GM19099 (cell line): ENCODE data around the gene MAGI1.

ENCODE experiments used
- POLR2A ChIP-seq: IDR thresholded peaks from 3 replicates; pipeline ENCODE4 v1.6.1; 2011; ENCODE audit warnings: low read depth; ENCODE audit not compliant: insufficient read length; ENCODE audit errors: extremely low read depth

MAGI1 gene

DNA sequence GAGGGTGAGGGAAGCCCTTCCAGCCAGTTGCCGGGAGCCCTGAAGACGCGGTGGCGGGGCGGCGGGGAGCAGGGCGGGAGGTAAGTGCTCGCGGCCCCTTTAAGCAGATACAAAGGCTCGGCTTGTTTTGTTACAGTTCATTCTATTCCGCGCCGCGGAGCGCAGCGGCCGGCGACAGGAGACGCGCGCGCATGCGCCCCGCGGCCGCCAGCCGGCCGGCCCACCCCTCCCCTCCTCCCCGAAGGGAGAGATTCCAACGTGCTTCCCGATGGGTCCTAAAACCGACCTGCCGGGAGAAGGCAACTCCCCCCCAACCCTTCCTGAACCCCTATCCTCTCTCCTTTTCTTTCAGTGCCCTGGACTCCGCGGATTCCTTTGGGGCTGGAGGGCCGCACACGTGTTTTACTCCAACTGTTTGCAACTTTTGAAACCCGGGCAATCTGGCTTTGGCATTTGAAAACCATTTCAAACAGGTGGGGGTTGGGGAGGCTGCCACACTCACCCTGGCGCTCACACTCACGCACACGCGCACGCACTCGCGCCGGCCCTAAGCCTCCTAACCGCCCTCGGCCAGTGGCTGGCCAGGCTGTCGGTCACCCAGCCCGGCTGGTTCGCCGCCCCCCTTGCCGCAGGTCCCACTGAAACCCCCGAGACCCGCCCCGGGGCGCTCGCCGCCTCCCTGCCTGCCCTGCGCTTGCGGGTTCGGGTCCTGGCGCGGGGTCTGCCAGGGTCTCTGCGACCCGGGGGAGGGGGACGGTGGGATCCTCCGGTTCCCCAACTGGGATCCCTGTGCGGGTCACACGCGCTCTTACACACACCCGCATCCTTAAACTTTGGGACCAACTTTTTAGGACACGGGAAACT, at the start of gene MAGI1:
Gene MAGI1 (minus strand): TSS at position 193 of the 864 bp plus-strand sequence. CDS start 610 bp downstream, outside the sequence.
- no peak for TF ChIP-seq POLR2A

DNA sequence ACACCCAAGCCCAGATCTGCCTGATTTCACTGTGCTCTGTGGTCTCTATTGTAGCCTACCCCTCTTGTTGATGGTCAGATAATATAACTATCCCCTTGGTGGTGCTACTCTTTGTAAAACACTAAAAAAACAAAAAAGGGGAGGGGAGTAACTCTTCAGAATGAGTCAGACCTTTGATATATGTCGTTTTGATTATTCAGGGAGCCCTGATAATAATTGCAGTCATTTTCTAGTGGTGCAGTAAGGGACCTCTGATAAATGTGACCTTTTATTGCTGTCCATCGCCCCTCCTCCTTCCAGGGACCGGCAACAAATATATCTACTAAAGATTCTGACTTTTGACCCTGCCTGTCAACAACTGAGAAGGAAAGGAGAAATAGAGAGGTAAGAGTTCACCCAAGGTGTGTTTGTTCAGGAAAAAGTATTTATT, 45.1 kb upstream of the MAGI1 start:
- TF ChIP-seq POLR2A, result no peak

DNA sequence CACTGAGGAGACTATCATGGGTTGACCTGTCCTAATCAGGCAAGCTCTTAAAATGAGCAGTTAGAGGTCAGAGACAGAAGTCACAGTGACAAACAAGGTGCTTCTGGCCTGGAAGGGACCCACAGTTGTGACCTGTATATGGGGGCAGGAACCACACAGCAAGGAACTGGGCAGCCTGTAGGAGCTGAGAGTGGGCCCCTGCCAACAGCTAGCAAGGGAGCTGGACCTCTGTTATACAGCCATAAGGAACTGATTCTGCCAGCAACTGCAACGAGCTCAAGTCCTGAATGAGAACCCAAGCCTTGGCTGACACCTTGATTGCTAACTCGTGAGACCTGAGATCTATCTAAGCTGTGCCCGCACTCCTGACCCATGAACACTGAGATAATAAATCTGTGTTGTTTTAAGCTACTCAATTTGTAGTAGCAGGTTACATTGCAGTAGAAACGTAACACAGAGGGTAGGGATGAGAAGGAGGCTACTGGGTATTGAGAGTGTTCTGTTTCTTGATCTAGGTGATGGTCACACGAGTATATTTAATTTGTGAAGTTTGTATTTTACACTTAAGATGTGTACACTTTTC, 44.5 kb upstream of the MAGI1 start:
- TF ChIP-seq POLR2A, result no peak

DNA sequence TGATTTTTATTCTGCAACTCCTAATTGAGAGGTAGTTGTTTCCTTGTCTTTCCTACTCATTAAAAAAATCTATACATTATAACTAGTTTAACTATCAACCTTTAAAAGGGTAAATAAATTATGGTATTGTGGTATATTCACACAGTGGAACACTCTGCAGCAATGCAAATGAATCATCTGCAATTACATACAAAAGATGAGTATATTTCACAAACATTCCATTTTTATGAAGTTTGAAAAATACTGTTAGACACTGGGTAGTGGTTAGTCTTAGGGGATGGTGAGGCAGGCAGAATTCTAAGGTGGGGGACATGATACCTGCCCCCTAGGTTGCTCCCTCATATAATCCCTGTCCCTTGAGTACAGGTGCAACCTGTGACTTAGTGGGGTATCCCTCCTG, 44.0 kb upstream of the MAGI1 start:
- no peak for TF ChIP-seq POLR2A

DNA sequence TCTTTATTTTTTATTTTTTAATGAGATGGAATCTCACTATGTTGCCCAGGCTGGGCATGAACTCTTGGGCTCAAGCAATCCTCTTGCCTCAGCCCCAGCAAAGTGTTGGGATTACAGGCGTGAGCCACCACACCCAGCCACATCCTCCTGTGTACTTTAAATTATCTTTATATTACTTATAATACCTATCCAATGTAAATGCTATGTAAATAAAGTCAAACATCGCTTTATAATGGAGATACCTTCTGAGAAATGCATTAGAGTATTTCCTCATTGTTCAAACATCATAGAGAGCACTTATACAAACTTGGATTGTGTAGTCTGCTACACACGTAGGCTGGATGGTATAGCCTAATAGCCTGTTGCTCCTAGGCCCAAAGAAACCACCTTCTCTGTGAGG, 41.4 kb upstream of the MAGI1 start:
- TF ChIP-seq POLR2A, result no peak

DNA sequence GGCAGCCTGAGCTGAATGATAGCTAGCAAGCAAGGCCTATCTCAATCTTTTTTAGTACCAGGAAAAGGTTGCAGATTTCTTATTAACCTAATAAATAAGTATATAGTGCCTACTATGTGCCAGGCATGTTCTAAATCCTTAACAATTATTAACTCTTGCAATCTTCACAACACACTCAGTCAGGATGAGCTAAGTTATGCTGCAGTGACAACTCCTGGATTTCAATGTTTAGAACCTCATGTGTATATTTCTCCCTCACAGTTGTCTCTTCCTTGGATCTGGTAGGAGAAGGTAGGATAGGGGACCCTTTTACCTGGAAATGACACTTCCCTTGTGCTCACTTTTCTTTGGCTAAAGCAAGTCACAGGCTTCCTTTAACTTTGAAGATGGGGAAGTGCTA, 39.3 kb upstream of the MAGI1 start:
- TF ChIP-seq POLR2A, result no peak

DNA sequence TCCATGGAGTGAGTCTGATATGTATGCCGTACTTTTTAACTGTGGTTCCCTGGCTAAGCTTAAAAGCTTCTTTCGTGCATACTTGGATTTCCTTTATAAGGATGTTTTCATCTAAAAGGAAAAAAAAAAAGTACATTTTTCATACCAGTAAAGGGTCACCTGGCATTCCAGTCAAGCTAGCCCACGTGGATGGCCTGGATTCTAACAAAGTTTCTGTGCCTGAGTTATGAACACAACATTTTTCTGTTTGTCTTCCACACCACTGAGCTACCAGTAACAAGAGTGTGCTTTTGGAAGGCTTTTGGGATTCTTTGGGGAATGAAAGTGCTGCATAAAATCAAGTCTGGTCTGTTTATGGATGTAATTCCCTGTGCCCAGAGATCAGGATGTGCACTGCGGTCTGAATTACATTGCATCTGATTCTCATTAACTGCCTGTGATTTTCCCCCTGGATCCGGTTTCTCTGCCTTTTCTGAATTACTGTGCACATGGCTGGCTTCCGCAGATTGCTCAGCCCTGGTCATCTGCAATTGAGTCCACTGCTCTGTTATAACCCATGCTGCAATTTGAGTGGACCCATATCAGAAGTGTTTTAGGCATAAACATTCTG, 38.2 kb upstream of the MAGI1 start:
- TF ChIP-seq POLR2A, result no peak

DNA sequence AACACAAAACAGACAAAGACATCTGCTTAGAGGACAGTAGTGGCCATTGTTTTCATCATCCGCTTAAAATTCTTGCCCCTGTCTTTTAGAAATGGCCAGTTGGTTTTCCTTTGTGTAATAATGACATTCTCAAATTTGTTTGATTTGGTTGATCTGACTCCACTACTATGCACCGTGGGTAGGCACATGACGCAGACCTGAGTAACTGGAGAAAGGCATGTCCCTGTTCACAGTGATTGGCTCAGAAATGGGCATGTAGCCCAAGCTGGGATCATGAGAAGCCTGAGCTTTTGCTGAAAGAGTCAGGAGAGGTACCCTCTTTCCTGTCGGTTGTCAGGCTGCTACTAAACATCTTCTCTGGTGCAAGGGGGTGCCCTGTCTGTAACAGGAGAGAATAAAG, 36.6 kb upstream of the MAGI1 start:
- TF ChIP-seq POLR2A, result no peak

DNA sequence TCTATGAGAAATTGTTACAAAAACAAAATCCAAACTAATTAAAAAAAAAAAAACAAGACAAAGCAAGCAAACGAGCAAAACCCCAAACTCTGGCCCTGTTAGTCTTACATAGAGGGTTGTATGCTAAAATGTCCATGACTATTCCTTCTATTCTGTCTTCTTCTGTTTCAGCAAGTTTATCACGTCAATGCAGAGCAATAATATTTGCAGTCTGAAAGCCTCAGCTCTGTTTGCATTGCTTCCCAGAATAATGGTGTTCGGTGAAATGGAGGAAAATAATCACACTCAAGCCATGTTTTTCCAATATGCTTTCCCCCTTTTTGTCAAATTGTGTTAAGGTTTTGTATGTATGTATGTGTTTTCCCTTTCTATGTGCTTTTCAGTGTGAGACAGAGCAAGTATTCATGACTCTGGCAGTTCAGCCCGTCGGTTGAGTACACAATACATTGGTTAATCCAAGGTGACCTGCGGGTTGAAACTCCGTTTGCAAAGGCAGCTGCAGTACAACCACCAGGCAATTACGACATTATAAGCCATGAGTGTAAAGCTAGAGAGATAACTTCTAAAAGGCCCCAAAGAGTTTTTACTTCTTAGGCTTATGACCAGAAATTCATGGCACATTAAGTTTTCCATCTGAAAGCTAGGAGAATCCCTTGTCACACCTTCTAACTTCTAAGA, 34.9 kb upstream of the MAGI1 start:
- TF ChIP-seq POLR2A, result no peak

DNA sequence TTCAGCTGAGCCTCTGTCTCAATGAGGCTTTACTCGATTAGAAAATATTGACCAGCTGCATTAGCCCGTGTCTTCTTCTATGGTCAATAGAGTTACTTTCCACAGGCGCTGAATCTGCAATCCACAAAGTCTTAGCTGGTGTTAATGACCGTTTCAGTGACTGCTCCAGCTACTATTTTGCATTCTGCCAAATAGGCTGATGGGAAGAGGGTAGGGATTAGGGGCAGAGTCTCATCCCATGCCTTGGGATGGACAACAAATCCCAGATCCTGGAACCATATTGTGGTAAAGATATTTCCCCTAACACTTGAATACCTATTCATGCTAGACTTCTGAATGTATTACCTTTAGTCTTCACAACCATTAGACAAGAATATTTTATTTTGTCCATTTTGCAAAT, 29.5 kb upstream of the MAGI1 start:
- no peak for TF ChIP-seq POLR2A

DNA sequence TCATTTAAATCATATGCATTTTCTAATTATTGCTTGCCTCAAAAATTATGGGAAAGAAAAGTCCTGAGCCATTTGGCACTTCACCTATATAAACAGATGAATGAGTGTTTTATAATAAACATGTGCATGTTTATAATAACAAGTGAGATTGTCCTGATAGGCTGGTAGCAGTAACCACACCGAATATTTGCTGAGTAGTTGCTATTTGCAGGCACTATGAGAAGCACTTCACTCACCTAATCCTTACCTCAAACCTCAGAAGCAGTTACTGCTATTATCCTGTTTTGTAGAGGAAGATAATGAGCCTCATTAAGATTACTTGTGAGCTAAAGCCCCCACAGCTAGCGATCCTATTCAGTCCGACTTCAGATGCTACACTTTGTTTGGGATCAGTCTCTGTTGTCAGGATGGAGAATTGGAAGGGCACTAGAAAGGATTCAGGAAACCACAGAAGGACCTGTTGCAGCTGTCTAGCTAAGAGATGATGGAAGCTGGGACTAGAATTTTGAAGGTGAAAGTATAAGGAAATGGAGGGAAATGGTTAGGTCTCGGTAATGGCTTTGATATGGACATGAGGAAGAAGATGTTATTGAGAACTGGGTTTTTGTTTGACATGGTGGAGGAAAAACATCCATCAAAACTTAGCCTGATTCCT, 28.4 kb upstream of the MAGI1 start:
- TF ChIP-seq POLR2A, result no peak

DNA sequence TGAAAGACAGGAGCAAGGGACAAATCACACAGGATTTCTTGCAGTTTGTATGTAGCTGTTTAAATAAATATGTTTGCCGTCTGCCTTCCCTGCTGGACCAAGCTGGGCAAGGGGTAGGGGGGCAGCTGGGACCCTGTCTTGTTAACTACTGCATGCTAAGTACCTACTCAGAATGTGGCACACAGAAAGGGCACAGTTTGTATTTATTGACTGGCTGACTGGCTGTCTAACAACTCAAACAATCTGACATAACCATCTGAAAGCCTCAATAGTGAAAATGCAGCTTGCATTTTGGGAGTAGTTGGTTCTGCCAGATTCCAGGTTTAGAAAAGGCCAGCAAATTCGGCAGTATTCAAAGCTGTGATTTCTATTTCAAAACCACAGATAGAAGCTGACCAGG, 16.6 kb upstream of the MAGI1 start:
- no peak for TF ChIP-seq POLR2A

DNA sequence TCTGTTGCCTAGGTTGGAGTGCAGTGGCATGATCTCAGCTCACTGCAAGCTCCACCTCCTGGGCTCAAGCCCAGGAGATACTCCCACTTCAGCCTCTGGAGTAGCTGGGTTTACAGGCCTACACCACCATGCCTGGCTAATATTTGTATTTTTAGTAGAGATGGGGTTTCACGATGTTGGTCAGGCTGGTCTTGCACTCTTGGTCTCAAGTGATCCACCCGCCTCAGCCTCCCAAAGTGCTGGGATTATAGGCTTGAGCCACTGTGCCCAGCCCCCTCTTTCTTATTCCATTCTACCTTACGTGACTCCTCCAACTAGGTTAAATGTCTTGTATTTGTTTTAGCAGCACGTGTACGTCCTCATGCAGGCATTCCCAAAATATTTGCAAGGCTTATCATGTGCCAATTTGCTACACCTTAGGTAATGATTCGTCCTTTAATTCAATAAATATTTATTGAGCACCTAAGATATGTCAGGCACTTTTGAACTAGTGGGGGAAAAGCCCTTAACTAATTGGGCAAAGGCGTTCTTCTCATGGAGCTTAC, 14.9 kb upstream of the MAGI1 start:
- no peak for TF ChIP-seq POLR2A

DNA sequence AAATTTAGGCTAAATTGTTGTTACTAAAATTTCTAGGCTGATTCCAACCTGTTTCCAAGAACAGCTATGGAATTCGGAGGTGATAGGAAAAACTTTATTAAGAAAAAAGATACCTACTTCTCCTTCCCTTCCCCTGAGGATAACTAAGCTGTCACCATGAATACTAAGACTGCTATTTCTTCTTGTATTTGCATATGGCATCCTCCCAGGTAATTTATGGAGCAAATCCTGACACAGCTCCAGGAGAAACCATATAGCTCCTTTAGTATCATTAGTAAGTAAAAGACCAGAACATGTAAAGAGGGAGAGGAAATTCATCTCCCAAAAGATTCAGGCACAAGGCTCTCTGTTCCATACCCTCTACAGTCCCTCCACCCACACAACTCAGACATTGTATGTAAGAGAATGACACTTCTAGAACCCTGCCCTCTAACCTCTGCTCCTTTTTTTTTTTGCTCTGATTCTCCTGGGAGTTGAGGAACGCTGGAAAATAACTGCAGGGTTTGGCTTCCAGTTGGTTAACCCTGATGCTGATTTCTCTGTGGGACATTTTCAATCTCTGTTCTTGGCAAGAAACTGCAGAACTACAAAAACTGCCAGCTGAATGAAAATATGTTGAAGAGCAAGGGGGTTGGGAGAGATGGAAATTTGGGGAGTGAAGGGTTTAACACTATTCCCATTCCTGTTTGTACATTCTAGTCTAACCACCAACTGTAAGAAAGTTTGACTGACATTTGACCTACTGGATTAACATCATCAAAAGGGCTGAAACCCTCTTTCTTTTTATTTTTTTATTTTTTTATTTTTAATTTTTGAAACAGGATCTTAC, 14.2 kb upstream of the MAGI1 start:
- TF ChIP-seq POLR2A, result no peak
